DMS153 treated with DMSO at 0.1 percent for 48 hours (cell line): ENCODE results near the gene NKAIN1.
A peak's percentile ranks its signal among the peaks of the same experiment; 100 is the strongest.
"Not testable (repeated sequence)": the region's sequence is repeated elsewhere in the genome, so short reads cannot be mapped to it uniquely, and the experiment has no call there.

Source experiments
- DNase-seq: peaks from one replicate; lab custom pipeline; 2025; ENCODE audit not compliant: unreplicated experiment; lab: John Stamatoyannopoulos, UW

NKAIN1 gene

GRCh38 chr1:31154632-31155215 lies 85.0 kb downstream of the NKAIN1 start:
- DNase-seq = peak; percentile 100

- no peak for DNase-seq
These were observed 85.6 kb downstream of the NKAIN1 start for GRCh38 chr1:31154000-31154631.

GRCh38 chr1:31153423-31153822 lies 86.3 kb downstream of the NKAIN1 start:
- no peak for DNase-seq

- DNase-seq = no peak
These were observed 87.4 kb downstream of the NKAIN1 start for GRCh38 chr1:31152181-31152795.

- DNase-seq = no peak
These were observed 88.3 kb downstream of the NKAIN1 start for GRCh38 chr1:31151402-31151801.

GRCh38 chr1:31148409-31148808 lies 91.3 kb downstream of the NKAIN1 start:
- DNase-seq = no peak

- no peak for DNase-seq
These were observed 94.0 kb downstream of the NKAIN1 start for GRCh38 chr1:31145648-31146047.

- DNase-seq = no peak
These were observed 95.2 kb downstream of the NKAIN1 start for GRCh38 chr1:31144442-31144841.

GRCh38 chr1:31143455-31143854 lies 96.2 kb downstream of the NKAIN1 start:
- no peak for DNase-seq

GRCh38 chr1:31142406-31142805 lies 97.3 kb downstream of the NKAIN1 start:
- no peak for DNase-seq

GRCh38 chr1:31140299-31140698 lies 99.4 kb downstream of the NKAIN1 start:
- DNase-seq = no peak

GRCh38 chr1:31138797-31139521 lies 100.7 kb downstream of the NKAIN1 start:
- DNase-seq = not testable (repeated sequence)

- not testable (repeated sequence) for DNase-seq
These were observed 101.8 kb downstream of the NKAIN1 start for GRCh38 chr1:31137873-31138272.

- no peak for DNase-seq
These were observed 103.6 kb downstream of the NKAIN1 start for GRCh38 chr1:31135973-31136600.

- DNase-seq = no peak
These were observed 106.3 kb downstream of the NKAIN1 start for GRCh38 chr1:31133368-31133767.
